Activated T-cell treated with anti-CD3 and anti-CD28 coated beads, Interleukin-2, amount 50 U/mL, for 24 hours (primary cell): ENCODE data around the gene TNFSF12.
A peak's percentile ranks its signal among the peaks of the same experiment; 100 is the strongest.
"Not testable (repeated sequence)": the region's sequence is repeated elsewhere in the genome, so short reads cannot be mapped to it uniquely, and the experiment has no call there.

Experiments used
- DNase-seq: peaks from one replicate; pipeline ENCODE4 v3.0.0-alpha.2; 2020
- H3K27ac Mint-ChIP-seq: 2 replicates; pipeline ENCODE4 v1.8.0; 2020; ENCODE audit warnings: mild to moderate bottlenecking, mixed read lengths
- H3K27me3 Mint-ChIP-seq: 2 replicates; pipeline ENCODE4 v1.8.0; 2020; ENCODE audit warnings: mixed read lengths
- H3K36me3 Mint-ChIP-seq: 2 replicates; pipeline ENCODE4 v1.8.0; 2020; ENCODE audit warnings: low read depth, mixed read lengths
- H3K4me1 Mint-ChIP-seq: 2 replicates; pipeline ENCODE4 v1.8.0; 2020; ENCODE audit warnings: low read depth, mixed read lengths
- H3K4me3 Mint-ChIP-seq: 2 replicates; pipeline ENCODE4 v1.8.0; 2020; ENCODE audit warnings: mild to moderate bottlenecking, moderate library complexity, mixed read lengths
- H3K9me3 Mint-ChIP-seq: 2 replicates; pipeline ENCODE4 v1.8.0; 2020; ENCODE audit warnings: mixed read lengths

TNFSF12 gene

GRCh38 chr17:7582396-7583252 is 33.8 kb downstream of the TNFSF12 start:
- peak overlapping the region; percentile 95 for H3K4me3 Mint-ChIP-seq
- H3K36me3 Mint-ChIP-seq = peaks cover 85% of the 10 kb centered on the region
- no peaks in the 10 kb centered on the region for H3K9me3 Mint-ChIP-seq
- DNase-seq = peak; percentile 41
- H3K4me1 Mint-ChIP-seq = peaks cover 71% of the 10 kb centered on the region
- peak overlapping the region; percentile 100 for H3K27ac Mint-ChIP-seq
- no peaks in the 10 kb centered on the region for H3K27me3 Mint-ChIP-seq

GRCh38 chr17:7583253-7584109 is 34.6 kb downstream of the TNFSF12 start, which contains the start of gene MPDU1:
TSS of gene MPDU1 (plus strand) at chr17:7583852. CDS start at chr17:7583863, 11 bp downstream.
- Mint-ChIP-seq H3K27me3 (no peaks in the 10 kb centered on the region), H3K4me1 (peaks cover 62% of the 10 kb centered on the region), H3K27ac (peak within 1 kb of the TSS; percentile 100), H3K4me3 (peak within 1 kb of the TSS; percentile 95), H3K9me3 (no peaks in the 10 kb centered on the region), H3K36me3 (peaks cover 85% of the 10 kb centered on the region)
- DNase-seq = peak; percentile 96

- Mint-ChIP-seq H3K9me3 (no peaks in the 10 kb centered on the region), H3K4me1 (peaks cover 35% of the 10 kb centered on the region), H3K36me3 (peaks cover 85% of the 10 kb centered on the region)
These were observed 38.0 kb downstream of the TNFSF12 start for GRCh38 chr17:7586673-7587419.

GRCh38 chr17:7587420-7588151 is 38.7 kb downstream of the TNFSF12 start:
- peaks cover 86% of the 10 kb centered on the region for H3K36me3 Mint-ChIP-seq
- H3K4me3 Mint-ChIP-seq = no peak overlapping the region
- no peaks in the 10 kb centered on the region for H3K9me3 Mint-ChIP-seq
- peaks cover 27% of the 10 kb centered on the region for H3K4me1 Mint-ChIP-seq
- peak overlapping the region; percentile 71 for H3K27ac Mint-ChIP-seq
- DNase-seq = no peak
- H3K27me3 Mint-ChIP-seq = no peaks in the 10 kb centered on the region

More at GRCh38 chr17:7586673-7587419, 38.0 kb downstream of the TNFSF12 start:
- DNase-seq = no peak
- Mint-ChIP-seq H3K27ac (peak overlapping the region; percentile 71), H3K4me3 (no peak overlapping the region), H3K27me3 (no peaks in the 10 kb centered on the region)

- Mint-ChIP-seq H3K36me3 (peaks cover 89% of the 10 kb centered on the region), H3K27ac (no peak overlapping the region), H3K4me3 (no peak overlapping the region), H3K4me1 (peaks cover 20% of the 10 kb centered on the region), H3K27me3 (no peaks in the 10 kb centered on the region), H3K9me3 (no peaks in the 10 kb centered on the region)
- no peak for DNase-seq
These were observed 39.8 kb downstream of the TNFSF12 start for GRCh38 chr17:7588553-7589203.

GRCh38 chr17:7589204-7589868 is 40.5 kb downstream of the TNFSF12 start:
- H3K27me3 Mint-ChIP-seq = no peaks in the 10 kb centered on the region
- no peaks in the 10 kb centered on the region for H3K9me3 Mint-ChIP-seq
- peaks cover 19% of the 10 kb centered on the region for H3K4me1 Mint-ChIP-seq
- DNase-seq = peak; percentile 82
- H3K27ac Mint-ChIP-seq = no peak overlapping the region
- no peak overlapping the region for H3K4me3 Mint-ChIP-seq
- peaks cover 89% of the 10 kb centered on the region for H3K36me3 Mint-ChIP-seq

GRCh38 chr17:7589891-7590691 is 41.2 kb downstream of the TNFSF12 start, which contains the start of gene SOX15:
TSS of gene SOX15 (minus strand) at chr17:7590094. CDS start at chr17:7589676, 418 bp downstream.
- Mint-ChIP-seq H3K4me1 (peaks cover 14% of the 10 kb centered on the region), H3K36me3 (peaks cover 87% of the 10 kb centered on the region), H3K9me3 (no peaks in the 10 kb centered on the region), H3K27me3 (no peaks in the 10 kb centered on the region), H3K27ac (peak within 1 kb of the TSS; percentile 79), H3K4me3 (no peak within 1 kb of the TSS)
- peak; percentile 46 for DNase-seq

GRCh38 chr17:7590743-7591142 is 41.9 kb downstream of the TNFSF12 start:
- peak overlapping the region; percentile 79 for H3K27ac Mint-ChIP-seq
- peaks cover 9% of the 10 kb centered on the region for H3K4me1 Mint-ChIP-seq
- H3K27me3 Mint-ChIP-seq = no peaks in the 10 kb centered on the region
- no peak overlapping the region for H3K4me3 Mint-ChIP-seq
- no peak for DNase-seq
- peaks cover 89% of the 10 kb centered on the region for H3K36me3 Mint-ChIP-seq
- H3K9me3 Mint-ChIP-seq = no peaks in the 10 kb centered on the region

GRCh38 chr17:7591596-7591995 is 42.7 kb downstream of the TNFSF12 start:
- no peak for DNase-seq
- H3K27me3 Mint-ChIP-seq = no peaks in the 10 kb centered on the region
- peaks cover 89% of the 10 kb centered on the region for H3K36me3 Mint-ChIP-seq
- H3K27ac Mint-ChIP-seq = peak overlapping the region; percentile 26
- peaks cover 6% of the 10 kb centered on the region for H3K4me1 Mint-ChIP-seq
- H3K9me3 Mint-ChIP-seq = no peaks in the 10 kb centered on the region
- H3K4me3 Mint-ChIP-seq = no peak overlapping the region

GRCh38 chr17:7592422-7593021 is 43.7 kb downstream of the TNFSF12 start:
- no peak for DNase-seq
- Mint-ChIP-seq H3K4me1 (peaks cover 4% of the 10 kb centered on the region), H3K36me3 (peaks cover 90% of the 10 kb centered on the region), H3K4me3 (no peak overlapping the region), H3K27me3 (no peaks in the 10 kb centered on the region), H3K9me3 (no peaks in the 10 kb centered on the region), H3K27ac (peak overlapping the region; percentile 5)

GRCh38 chr17:7593296-7593695 is 44.4 kb downstream of the TNFSF12 start:
- Mint-ChIP-seq H3K36me3 (peaks cover 86% of the 10 kb centered on the region), H3K27ac (peak overlapping the region; percentile 15)
- no peak for DNase-seq

GRCh38 chr17:7597561-7597960 is 48.7 kb downstream of the TNFSF12 start:
- H3K36me3 Mint-ChIP-seq = peaks cover 90% of the 10 kb centered on the region
- not testable (repeated sequence) for H3K9me3 Mint-ChIP-seq, H3K27me3 Mint-ChIP-seq, H3K4me1 Mint-ChIP-seq, H3K27ac Mint-ChIP-seq, H3K4me3 Mint-ChIP-seq, DNase-seq

More at GRCh38 chr17:7593296-7593695, 44.4 kb downstream of the TNFSF12 start:
- H3K27me3 Mint-ChIP-seq = no peaks in the 10 kb centered on the region
- no peak overlapping the region for H3K4me3 Mint-ChIP-seq
- H3K9me3 Mint-ChIP-seq = no peaks in the 10 kb centered on the region
- H3K4me1 Mint-ChIP-seq = peaks cover 3% of the 10 kb centered on the region
